ENCODE results near the gene URI1.
"Not testable (repeated sequence)": the region's sequence is repeated elsewhere in the genome, so short reads cannot be mapped to it uniquely, and the experiment has no call there.

Gene URI1

GRCh38 chr19:30037835-30038234 is 95.8 kb downstream of the URI1 start:
- no peak for TF ChIP-seq CTCF (IDR thresholded peaks at IDR 0.05; ENCODE audit: insufficient read depth, low read depth, low read length, missing control alignments)
- no peak overlapping the region for H3K4me3 ChIP-seq (ENCODE audit: low read depth, low read length)
- no peak for DNase-seq (ENCODE audit: low read depth)

GRCh38 chr19:30041931-30042330 is 99.9 kb downstream of the URI1 start:
- not testable (repeated sequence) for DNase-seq (ENCODE audit: low read depth); H3K4me3 ChIP-seq (ENCODE audit: low read depth, low read length)

GRCh38 chr19:30043008-30043407 is 101.0 kb downstream of the URI1 start:
- not testable (repeated sequence) for H3K4me3 ChIP-seq (ENCODE audit: low read depth, low read length); DNase-seq (ENCODE audit: low read depth)

GRCh38 chr19:30044273-30045248 is 102.5 kb downstream of the URI1 start:
- no peak for TF ChIP-seq CTCF (IDR thresholded peaks at IDR 0.05; ENCODE audit: insufficient read depth, low read depth, low read length, missing control alignments)
- no peak for DNase-seq (ENCODE audit: low read depth)

GRCh38 chr19:30046522-30046921 is 104.5 kb downstream of the URI1 start:
- peak; percentile 60 for TF ChIP-seq CTCF (IDR thresholded peaks at IDR 0.05; ENCODE audit: insufficient read depth, low read depth, low read length, missing control alignments)
- DNase-seq (ENCODE audit: low read depth) = peak; percentile 56
- no peak overlapping the region for H3K4me3 ChIP-seq (ENCODE audit: low read depth, low read length)

More at GRCh38 chr19:30044273-30045248, 102.5 kb downstream of the URI1 start:
- no peak overlapping the region for H3K4me3 ChIP-seq (ENCODE audit: low read depth, low read length)

GRCh38 chr19:30047432-30047831 is 105.4 kb downstream of the URI1 start:
- no peak overlapping the region for H3K4me3 ChIP-seq (ENCODE audit: low read depth, low read length)
- no peak for DNase-seq (ENCODE audit: low read depth)
- no peak for TF ChIP-seq CTCF (IDR thresholded peaks at IDR 0.05; ENCODE audit: insufficient read depth, low read depth, low read length, missing control alignments)

GRCh38 chr19:30049226-30049625 is 107.2 kb downstream of the URI1 start:
- no peak for DNase-seq (ENCODE audit: low read depth)
- TF ChIP-seq CTCF (IDR thresholded peaks at IDR 0.05; ENCODE audit: insufficient read depth, low read depth, low read length, missing control alignments) = no peak
- H3K4me3 ChIP-seq (ENCODE audit: low read depth, low read length) = no peak overlapping the region
